Smooth muscle cell (in vitro differentiated cells): Measurements from ENCODE around the gene FRMPD2. TPM values are rescaled to one million over a fixed set of nuclear protein-coding genes. Genes with fewer than 3 reads are reported as not detected.
"Not testable (repeated sequence)": the region's sequence is repeated elsewhere in the genome, so short reads cannot be mapped to it uniquely, and the experiment has no call there.

ENCODE experiments used
- DNase-seq: peaks from one replicate; lab custom pipeline; 2025; ENCODE audit not compliant: unreplicated experiment; lab: John Stamatoyannopoulos, UW
- H2AFZ ChIP-seq: fragments of 200-600 bp; sonication (generic); 2 replicates; pipeline ENCODE4 v1.6.0; 2016; ENCODE audit warnings: antibody characterized with exemption, low read depth, mild to moderate bottlenecking
- H3F3A ChIP-seq: fragments of 200-600 bp; sonication (generic); 2 replicates; pipeline ENCODE4 v1.6.0; 2017; ENCODE audit warnings: antibody characterized with exemption, low read depth
- H3K27ac ChIP-seq: fragments of 200-600 bp; sonication (generic); 2 replicates; pipeline ENCODE4 v1.5.1; 2016; ENCODE audit warnings: low read depth, mild to moderate bottlenecking
- H3K27me3 ChIP-seq: fragments of 200-600 bp; sonication (generic); 2 replicates; pipeline ENCODE4 v1.6.1; 2016; ENCODE audit warnings: low read depth, mild to moderate bottlenecking
- H3K36me3 ChIP-seq: fragments of 200-600 bp; sonication (generic); 2 replicates; pipeline ENCODE4 v1.5.1; 2016; ENCODE audit warnings: low read depth
- H3K4me1 ChIP-seq: fragments of 200-600 bp; sonication (generic); 2 replicates; pipeline ENCODE4 v1.5.1; 2016; ENCODE audit warnings: low read depth
- H3K4me2 ChIP-seq: fragments of 200-600 bp; sonication (generic); 2 replicates; pipeline ENCODE4 v1.6.0; 2016; ENCODE audit warnings: mild to moderate bottlenecking
- H3K4me3 ChIP-seq: fragments of 200-600 bp; sonication (generic); 2 replicates; pipeline ENCODE4 v1.5.1; 2016; ENCODE audit warnings: mild to moderate bottlenecking
- H3K79me2 ChIP-seq: fragments of 200-600 bp; sonication (generic); 2 replicates; pipeline ENCODE4 v1.6.0; 2016; ENCODE audit warnings: low read depth, mild to moderate bottlenecking
- H3K9ac ChIP-seq: fragments of 200-600 bp; sonication (generic); 2 replicates; pipeline ENCODE4 v1.6.0; 2016; ENCODE audit warnings: low read depth
- H3K9me3 ChIP-seq: fragments of 200-600 bp; sonication (generic); replicated peaks from 2 replicates; pipeline ENCODE4 v1.5.1; 2016; ENCODE audit warnings: low read depth
- H4K20me1 ChIP-seq: fragments of 200-600 bp; sonication (generic); 2 replicates; pipeline ENCODE4 v1.6.0; 2016; ENCODE audit warnings: low read depth
- WGBS: methylation state at CpG from one replicate; pipeline ENCODE4 v1.1.7; 2016; ENCODE audit warnings: low lambda C conversion rate; 5-methylcytosine and 5-hydroxymethylcytosine counted together
- polyA plus RNA-seq: library from polyadenylated mRNA; unstranded; fragments of >200 nt; fragmentation: Nextera tagmentation; extraction: Ambion mirVana; gene quantifications from 2 replicates; pipeline ENCODE4 v1.2.1, GENCODE V29; 2016
- total RNA-seq: library from RNA; depleted of rRNA; stranded (reverse); fragments of >200 nt; gene quantifications from 2 replicates; pipeline ENCODE4 v1.2.3, GENCODE V29; 2014
- TF ChIP-seq, protein P1 (sequence below): fragments of 200-600 bp; sonication (generic); IDR thresholded peaks from 2 replicates; pipeline ENCODE4 v1.5.1; 2017; ENCODE audit warnings: borderline replicate concordance, mild to moderate bottlenecking, antibody characterized with exemption; ENCODE audit not compliant: insufficient read depth, poor library complexity, severe bottlenecking

FRMPD2 gene
- total and polyA plus RNA-seq, 2 experiments from 2014 or later, result 0.18 TPM; not detected in 1

DNA sequence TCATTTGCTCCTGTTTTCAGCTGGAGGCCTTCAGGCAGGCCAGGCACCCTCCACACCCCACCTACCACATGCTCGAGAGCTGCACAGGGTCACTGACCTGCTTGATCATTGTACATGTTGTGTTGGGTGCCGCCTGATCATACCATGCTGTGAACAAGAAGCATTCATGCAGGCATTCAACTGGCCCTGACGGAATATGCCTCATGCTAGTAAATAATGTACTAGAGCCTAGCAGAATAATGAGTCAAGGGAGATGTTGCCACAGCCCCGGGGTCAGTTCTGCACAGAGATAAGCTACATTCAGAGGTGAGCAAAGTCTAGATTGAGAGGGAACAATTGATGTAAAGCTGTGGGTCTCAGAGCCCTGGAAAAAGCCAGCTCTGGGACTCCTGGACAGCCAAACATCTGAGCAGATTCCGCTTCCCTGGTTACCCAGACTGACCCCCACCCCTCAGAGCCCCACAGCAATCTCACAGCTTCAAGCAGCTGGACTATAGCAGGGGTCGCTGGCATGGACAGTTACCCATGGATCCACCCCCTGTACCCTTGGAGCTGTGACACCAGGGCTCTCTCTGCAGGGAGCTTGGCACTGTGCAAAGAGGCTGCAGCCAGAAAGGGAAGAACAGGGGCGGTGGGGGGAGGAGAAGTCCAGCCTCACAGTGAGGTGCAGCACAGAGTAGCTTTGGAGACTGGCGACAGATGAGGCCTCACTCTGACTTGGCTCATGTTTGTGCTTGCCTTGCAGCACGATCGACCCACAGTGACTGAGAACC lies 86.6 kb downstream of the FRMPD2 start:
- Histone ChIP-seq H3K36me3 (no peaks in the 10 kb centered on the region), H2AFZ (no peak overlapping the region), H3K9ac (no peak overlapping the region), H3F3A (no peaks in the 10 kb centered on the region), H3K4me2 (no peak overlapping the region), H4K20me1 (no peaks in the 10 kb centered on the region), H3K27me3 (peaks cover 18% of the 10 kb centered on the region), H3K27ac (no peak overlapping the region), H3K79me2 (no peaks in the 10 kb centered on the region), H3K4me1 (peaks cover 5% of the 10 kb centered on the region), H3K9me3 (no peaks in the 10 kb centered on the region), H3K4me3 (no peak overlapping the region)
- DNase-seq, result no peak
- TF ChIP-seq, protein P1, sequence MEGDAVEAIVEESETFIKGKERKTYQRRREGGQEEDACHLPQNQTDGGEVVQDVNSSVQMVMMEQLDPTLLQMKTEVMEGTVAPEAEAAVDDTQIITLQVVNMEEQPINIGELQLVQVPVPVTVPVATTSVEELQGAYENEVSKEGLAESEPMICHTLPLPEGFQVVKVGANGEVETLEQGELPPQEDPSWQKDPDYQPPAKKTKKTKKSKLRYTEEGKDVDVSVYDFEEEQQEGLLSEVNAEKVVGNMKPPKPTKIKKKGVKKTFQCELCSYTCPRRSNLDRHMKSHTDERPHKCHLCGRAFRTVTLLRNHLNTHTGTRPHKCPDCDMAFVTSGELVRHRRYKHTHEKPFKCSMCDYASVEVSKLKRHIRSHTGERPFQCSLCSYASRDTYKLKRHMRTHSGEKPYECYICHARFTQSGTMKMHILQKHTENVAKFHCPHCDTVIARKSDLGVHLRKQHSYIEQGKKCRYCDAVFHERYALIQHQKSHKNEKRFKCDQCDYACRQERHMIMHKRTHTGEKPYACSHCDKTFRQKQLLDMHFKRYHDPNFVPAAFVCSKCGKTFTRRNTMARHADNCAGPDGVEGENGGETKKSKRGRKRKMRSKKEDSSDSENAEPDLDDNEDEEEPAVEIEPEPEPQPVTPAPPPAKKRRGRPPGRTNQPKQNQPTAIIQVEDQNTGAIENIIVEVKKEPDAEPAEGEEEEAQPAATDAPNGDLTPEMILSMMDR, result no peak
- WGBS, result 94% methylated on average over 10 of the region's 10 CpGs

DNA sequence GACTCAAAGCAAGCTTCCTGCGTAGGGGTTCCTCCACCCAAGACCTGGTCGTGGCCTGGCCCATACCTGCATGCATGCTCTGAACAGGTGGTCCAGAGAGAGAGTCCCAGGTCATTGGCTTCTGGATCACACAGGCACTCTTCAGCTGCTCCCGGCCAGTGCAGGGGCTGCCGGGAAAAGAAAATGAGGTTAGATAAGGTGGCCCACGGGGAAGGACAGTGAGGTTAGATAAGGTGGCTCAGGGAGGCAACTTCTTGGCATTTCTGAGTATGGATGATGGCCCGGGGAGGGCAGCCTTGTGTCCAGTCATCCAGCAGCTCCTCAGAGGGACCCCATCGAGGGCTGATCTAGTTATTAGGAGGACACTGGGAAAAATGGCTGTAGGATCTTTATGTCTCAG lies 87.4 kb downstream of the FRMPD2 start:
- no peak overlapping the region for H3K9ac ChIP-seq
- no peaks in the 10 kb centered on the region for H4K20me1 ChIP-seq
- H3F3A ChIP-seq, result no peaks in the 10 kb centered on the region
- H3K9me3 ChIP-seq, result no peaks in the 10 kb centered on the region
- WGBS, result 88% methylated on average over 7 of the region's 7 CpGs
- DNase-seq, result no peak
- H3K36me3 ChIP-seq, result no peaks in the 10 kb centered on the region
- H3K79me2 ChIP-seq, result no peaks in the 10 kb centered on the region
- H3K4me3 ChIP-seq, result no peak overlapping the region
- peaks cover 19% of the 10 kb centered on the region for H3K27me3 ChIP-seq
- H3K4me2 ChIP-seq, result no peak overlapping the region
- no peaks in the 10 kb centered on the region for H3K4me1 ChIP-seq
- H2AFZ ChIP-seq, result no peak overlapping the region
- TF ChIP-seq, protein P1, result no peak
- no peak overlapping the region for H3K27ac ChIP-seq

DNA sequence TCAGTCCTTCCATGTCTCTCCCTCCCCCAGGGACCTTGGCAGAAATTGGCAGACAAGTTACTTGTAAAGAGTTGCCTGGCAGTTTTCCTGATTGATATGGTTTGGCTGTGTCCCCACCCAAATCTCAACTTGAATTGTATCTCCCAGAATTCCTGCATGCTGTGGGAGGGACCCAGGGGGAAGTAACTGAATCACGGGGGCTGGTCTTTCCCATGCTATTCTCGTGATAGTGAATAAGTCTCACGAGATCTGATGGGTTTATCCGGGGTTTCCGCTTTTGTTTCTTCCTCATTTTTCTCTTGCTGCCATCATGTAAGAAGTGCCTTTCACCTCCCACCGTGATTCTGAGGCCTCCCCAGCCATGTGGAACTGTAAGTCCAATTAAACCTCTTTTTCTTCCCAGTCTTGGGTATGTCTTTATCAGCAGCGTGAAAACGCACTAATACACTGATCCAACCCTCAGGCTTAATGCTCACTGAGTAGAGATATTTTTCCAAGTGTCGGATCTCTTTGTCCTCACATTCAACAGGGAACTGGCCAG lies 88.2 kb downstream of the FRMPD2 start:
- H3F3A ChIP-seq, result not testable (repeated sequence)
- WGBS, result 91% methylated on average over 9 of the region's 9 CpGs

DNA sequence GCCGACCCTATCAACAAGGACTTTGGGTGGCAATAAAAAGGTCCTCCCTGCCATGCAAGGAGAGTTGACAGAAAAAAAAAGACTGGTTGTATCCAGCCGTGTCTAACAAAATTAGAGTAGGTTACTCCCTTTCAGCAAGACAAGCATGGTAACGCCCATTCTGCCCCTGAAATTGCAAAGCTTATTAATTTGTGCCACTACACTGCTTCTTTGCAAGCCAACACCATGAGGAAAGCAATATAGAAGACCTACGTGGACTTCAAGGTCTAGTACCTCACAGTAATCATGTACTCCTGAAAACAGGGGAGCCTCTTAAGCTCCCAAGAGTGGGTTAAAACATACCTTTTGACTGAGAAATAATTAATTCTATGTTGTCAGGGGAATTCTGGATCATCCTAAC lies 90.3 kb downstream of the FRMPD2 start:
- H3K4me1 ChIP-seq, result no peaks in the 10 kb centered on the region
- no peak overlapping the region for H3K9ac ChIP-seq
- no peak overlapping the region for H3K27ac ChIP-seq
- no peak for DNase-seq
- H4K20me1 ChIP-seq, result no peaks in the 10 kb centered on the region
- peaks cover 19% of the 10 kb centered on the region for H3K27me3 ChIP-seq
- H3K9me3 ChIP-seq, result no peaks in the 10 kb centered on the region
- H3K4me2 ChIP-seq, result no peak overlapping the region
- TF ChIP-seq, protein P1, result no peak
- 87% methylated on average over 4 of the region's 4 CpGs for WGBS
- H3K4me3 ChIP-seq, result no peak overlapping the region
- no peaks in the 10 kb centered on the region for H3K79me2 ChIP-seq
- no peaks in the 10 kb centered on the region for H3K36me3 ChIP-seq
- no peak overlapping the region for H2AFZ ChIP-seq
- H3F3A ChIP-seq, result no peaks in the 10 kb centered on the region

More for the DNA sequence above, 88.2 kb downstream of the FRMPD2 start:
- peaks cover 19% of the 10 kb centered on the region for H3K27me3 ChIP-seq
- H3K4me2 ChIP-seq, H3K27ac ChIP-seq, H4K20me1 ChIP-seq, H3K4me1 ChIP-seq, DNase-seq, H3K4me3 ChIP-seq, H3K36me3 ChIP-seq, H2AFZ ChIP-seq, H3K9ac ChIP-seq, H3K9me3 ChIP-seq, H3K79me2 ChIP-seq: not testable (repeated sequence)

DNA sequence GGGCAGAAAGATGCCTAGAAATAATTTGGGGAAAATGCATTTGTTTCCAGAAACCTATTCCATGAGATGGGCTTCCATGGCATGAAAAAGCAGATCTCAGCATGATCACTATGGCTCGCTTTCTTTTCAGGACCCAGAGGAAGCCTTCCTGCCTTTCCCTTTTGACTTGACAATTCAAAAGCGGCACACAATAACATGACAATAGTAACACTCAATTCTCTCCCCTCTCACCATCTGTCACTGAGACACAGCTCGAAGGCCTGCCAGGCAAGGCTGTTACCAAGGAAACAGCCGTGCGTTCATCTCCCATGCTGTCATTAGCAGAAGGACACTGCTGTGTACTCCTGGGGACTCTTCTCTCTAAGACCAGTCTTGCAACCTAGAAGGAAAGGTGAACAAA lies 101.8 kb downstream of the FRMPD2 start:
- H3K79me2 ChIP-seq, H3K4me2 ChIP-seq, H3K36me3 ChIP-seq, H2AFZ ChIP-seq, H3K9me3 ChIP-seq, H4K20me1 ChIP-seq, H3K4me3 ChIP-seq, H3K9ac ChIP-seq, DNase-seq, H3K27me3 ChIP-seq, H3K27ac ChIP-seq, H3F3A ChIP-seq, H3K4me1 ChIP-seq: not testable (repeated sequence)
- 71% methylated on average over 5 of the region's 5 CpGs for WGBS

DNA sequence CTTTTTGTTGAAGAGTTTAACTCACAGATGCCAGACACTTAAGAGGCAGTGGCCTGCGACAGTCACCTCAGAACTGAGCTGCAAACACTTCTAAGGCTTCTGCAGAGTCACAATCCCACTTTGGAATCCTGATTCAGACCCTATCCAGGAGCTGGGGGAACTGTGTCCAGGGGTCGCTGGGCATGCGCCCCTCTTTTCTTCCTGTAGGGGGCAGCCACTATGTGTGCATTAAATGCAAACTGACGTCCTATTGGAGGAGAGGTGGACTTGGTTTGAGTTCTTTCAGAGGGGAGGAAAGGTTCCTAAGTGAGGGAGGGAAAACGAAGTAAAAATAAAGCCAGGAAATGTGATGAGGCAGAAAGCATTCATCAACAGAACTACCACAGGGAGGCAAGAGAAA lies 113.8 kb downstream of the FRMPD2 start:
- WGBS, result 23% methylated on average over 2 of the region's 5 CpGs
- DNase-seq, result not testable (repeated sequence)

More for the DNA sequence above, 113.8 kb downstream of the FRMPD2 start:
- not testable (repeated sequence) for H3K79me2 ChIP-seq, H3K4me2 ChIP-seq, H3F3A ChIP-seq, H3K27ac ChIP-seq, H3K36me3 ChIP-seq, H3K9ac ChIP-seq, H3K4me3 ChIP-seq, H3K27me3 ChIP-seq, H3K4me1 ChIP-seq, H4K20me1 ChIP-seq, H3K9me3 ChIP-seq, H2AFZ ChIP-seq
